Panc1 (cell line): ENCODE results near the gene MUC2. TPM values are rescaled to one million over a fixed set of nuclear protein-coding genes. Genes with fewer than 3 reads are reported as not detected.

Source experiments
- ATAC-seq: fragments of 200-7000 bp; cut with Tn5 transposase; 2 replicates; pipeline ENCODE4 v1.9.1; 2020; ENCODE audit warnings: mild to moderate bottlenecking, moderate library complexity
- BruUV-seq: library from RNA; stranded (reverse); fragments of 400-500 nt; replicated peaks from 2 replicates; lab custom pipeline; 2021; lab: Mats Ljungman, UMichigan
- CTCF ChIA-PET: fragments of 300-600 bp; sonication (Branson Sonifier 250); formaldehyde crosslinking; loops from one replicate; lab custom pipeline; 2022; ENCODE audit warnings: antibody characterized with exemption; lab: Charles Lee
- POLR2A ChIA-PET: fragments of 300-600 bp; sonication (Branson Sonifier 250); formaldehyde crosslinking; loops from one replicate; lab custom pipeline; 2022; ENCODE audit warnings: antibody characterized with exemption; lab: Charles Lee
- DNase-seq: peaks from one replicate; pipeline ENCODE4 v3.0.0-alpha.2; 2010; ENCODE audit warnings: low read depth, low spot score
- H3K27ac ChIP-seq: 2 replicates; pipeline ENCODE4 v1.5.1; 2011; ENCODE audit warnings: mild to moderate bottlenecking, low read length, inconsistent platforms
- H3K27me3 ChIP-seq: fragments of 200-500 bp; sonication (Bioruptor generic); 2 replicates; pipeline ENCODE4 v1.6.0; 2014; ENCODE audit warnings: low read length, inconsistent platforms; ENCODE audit not compliant: control insufficient read depth, insufficient read depth
- H3K36me3 ChIP-seq: fragments of 200-500 bp; sonication (Bioruptor generic); 2 replicates; pipeline ENCODE4 v1.5.1; 2014; ENCODE audit warnings: inconsistent platforms, mild to moderate bottlenecking, low read length, moderate library complexity; ENCODE audit not compliant: control insufficient read depth, insufficient read depth
- H3K4me1 ChIP-seq: 2 replicates; pipeline ENCODE4 v1.5.1; 2011; ENCODE audit warnings: inconsistent platforms, mild to moderate bottlenecking, low read length, moderate library complexity; ENCODE audit not compliant: control insufficient read depth, insufficient read depth
- H3K4me3 ChIP-seq, 2 experiments: 2 replicates each; pipeline ENCODE4 v1.5.1; 2011 to 2012; ENCODE audit warnings: low read depth in 2 of 2, low read length in 2 of 2, mild to moderate bottlenecking in 2 of 2, inconsistent platforms in 1 of 2, moderate library complexity in 1 of 2
- H3K9me3 ChIP-seq: fragments of 200-500 bp; sonication (Bioruptor generic); 2 replicates; pipeline ENCODE4 v1.5.1; 2014; ENCODE audit warnings: low read depth, mild to moderate bottlenecking, inconsistent platforms, low read length, moderate library complexity; ENCODE audit not compliant: control insufficient read depth, insufficient read depth
- CTCF ChIP-seq: fragments of 450-650 bp; IDR thresholded peaks from 2 replicates; pipeline ENCODE4 v1.5.1; 2017; ENCODE audit warnings: mild to moderate bottlenecking
- POLR2AphosphoS5 ChIP-seq: IDR thresholded peaks from 2 replicates; pipeline ENCODE4 v1.6.1; 2012; ENCODE audit warnings: mild to moderate bottlenecking, low read depth, low read length, moderate library complexity
- REST ChIP-seq, 2 experiments: IDR thresholded peaks; 2 replicates each; pipeline ENCODE4 v1.6.1; 2011 to 2012; ENCODE audit warnings: low read depth in 2 of 2, control low read depth in 1 of 2, low read length in 1 of 2, mild to moderate bottlenecking in 1 of 2, moderate library complexity in 1 of 2; ENCODE audit not compliant: insufficient read depth in 1 of 2
- SIN3A ChIP-seq: IDR thresholded peaks from 2 replicates; pipeline ENCODE4 v1.6.1; 2012; ENCODE audit warnings: low read depth, mild to moderate bottlenecking, low read length, moderate library complexity, borderline replicate concordance; ENCODE audit not compliant: insufficient read depth
- TCF7L2 ChIP-seq: IDR thresholded peaks from 2 replicates; pipeline ENCODE4 v1.6.1; 2011; ENCODE audit warnings: mild to moderate bottlenecking, low read depth, low read length, inconsistent platforms
- in situ Hi-C: cut with HindIII; loops from 2 replicates; pipeline ENCODE4 v1.10.0; 2016; ENCODE audit warnings: low sequenced_read_pairs, low pct_unique_long_range_greater_than_20kb
- intact Hi-C: fragments of 100-400 bp; cut with micrococcal nuclease; formaldehyde crosslinking; loops from one replicate; pipeline ENCODE4 v1.10.0; 2022; ENCODE audit not compliant: unreplicated experiment
- total RNA-seq: library from RNA; stranded (reverse); gene quantifications from one replicate; pipeline ENCODE4 v1.2.1, GENCODE V29; 2021; ENCODE audit not compliant: unreplicated experiment

MUC2 gene
- total RNA-seq, 1 experiment from 2014 or later = 0.08 TPM

- BruUV-seq = no TSS peak
- ChIA-PET POLR2A (no interaction called here), CTCF (no interaction called here)
- in situ Hi-C loops = no loop called here
- Histone ChIP-seq H3K9me3 (no peaks in the 10 kb centered on the region), H3K36me3 (no peaks in the 10 kb centered on the region), H3K4me1 (peaks cover 27% of the 10 kb centered on the region), H3K27ac (no peak overlapping the region), H3K4me3 (no peak overlapping the region), H3K27me3 (no peaks in the 10 kb centered on the region)
- intact Hi-C loops = no loop called here
- ATAC-seq (no peak), DNase-seq (no peak)
- no peak for TF ChIP-seq TCF7L2
- TF ChIP-seq POLR2AphosphoS5 = 0 out of 2 replicates have a peak, but pooled peaks have one; percentile 23
Observed at GRCh38 chr11:1032310-1032891, 42.3 kb upstream of the MUC2 start.

GRCh38 chr11:1033016-1033798, 41.5 kb upstream of the MUC2 start:
- Histone ChIP-seq H3K4me3 (no peak overlapping the region), H3K27ac (no peak overlapping the region), H3K9me3 (no peaks in the 10 kb centered on the region), H3K4me1 (peaks cover 27% of the 10 kb centered on the region), H3K36me3 (no peaks in the 10 kb centered on the region), H3K27me3 (no peaks in the 10 kb centered on the region)
- DNase-seq (no peak), ATAC-seq (no peak)
- intact Hi-C loops = no loop called here
- TF ChIP-seq CTCF (no peak), SIN3A (no peak), POLR2AphosphoS5 (no peak), TCF7L2 (no peak), REST (IDR thresholded peaks at IDR 0.05; ENCODE audit: insufficient read depth in 1 of 2, low read depth in 2 of 2, low read length in 1 of 2) (no peak)
- no TSS peak for BruUV-seq
- in situ Hi-C loops = no loop called here
- CTCF ChIA-PET = no interaction called here
- POLR2A ChIA-PET = no interaction called here

- H3K4me3 ChIP-seq = no peak overlapping the region
- intact Hi-C loops (no loop called here), in situ Hi-C loops (no loop called here)
- H3K27ac ChIP-seq = no peak overlapping the region
- H3K27me3 ChIP-seq = no peaks in the 10 kb centered on the region
- no peak for TF ChIP-seq POLR2AphosphoS5
- TF ChIP-seq SIN3A = no peak
- TF ChIP-seq REST (IDR thresholded peaks at IDR 0.05; ENCODE audit: insufficient read depth in 1 of 2, low read depth in 2 of 2, low read length in 1 of 2) = no peak
- no peak for TF ChIP-seq CTCF
- no peak for TF ChIP-seq TCF7L2
- ChIA-PET CTCF (no interaction called here), POLR2A (no interaction called here)
- no peaks in the 10 kb centered on the region for H3K9me3 ChIP-seq
- BruUV-seq = no TSS peak
- DNase-seq = no peak
- H3K4me1 ChIP-seq = peaks cover 27% of the 10 kb centered on the region
- no peaks in the 10 kb centered on the region for H3K36me3 ChIP-seq
- no peak for ATAC-seq
Observed at GRCh38 chr11:1034001-1034400, 40.7 kb upstream of the MUC2 start.
